HG03354 (cell line): ENCODE results near the gene ZNF860.
A peak's percentile ranks its signal among the peaks of the same experiment; 100 is the strongest.

ENCODE experiments used
- ATAC-seq: cut with Tn5 transposase; IDR thresholded peaks from one replicate; pipeline ENCODE4 v1.9.1; 2021; ENCODE audit warnings: mild to moderate bottlenecking; ENCODE audit not compliant: unreplicated experiment, poor library complexity, severe bottlenecking

Gene ZNF860

DNA sequence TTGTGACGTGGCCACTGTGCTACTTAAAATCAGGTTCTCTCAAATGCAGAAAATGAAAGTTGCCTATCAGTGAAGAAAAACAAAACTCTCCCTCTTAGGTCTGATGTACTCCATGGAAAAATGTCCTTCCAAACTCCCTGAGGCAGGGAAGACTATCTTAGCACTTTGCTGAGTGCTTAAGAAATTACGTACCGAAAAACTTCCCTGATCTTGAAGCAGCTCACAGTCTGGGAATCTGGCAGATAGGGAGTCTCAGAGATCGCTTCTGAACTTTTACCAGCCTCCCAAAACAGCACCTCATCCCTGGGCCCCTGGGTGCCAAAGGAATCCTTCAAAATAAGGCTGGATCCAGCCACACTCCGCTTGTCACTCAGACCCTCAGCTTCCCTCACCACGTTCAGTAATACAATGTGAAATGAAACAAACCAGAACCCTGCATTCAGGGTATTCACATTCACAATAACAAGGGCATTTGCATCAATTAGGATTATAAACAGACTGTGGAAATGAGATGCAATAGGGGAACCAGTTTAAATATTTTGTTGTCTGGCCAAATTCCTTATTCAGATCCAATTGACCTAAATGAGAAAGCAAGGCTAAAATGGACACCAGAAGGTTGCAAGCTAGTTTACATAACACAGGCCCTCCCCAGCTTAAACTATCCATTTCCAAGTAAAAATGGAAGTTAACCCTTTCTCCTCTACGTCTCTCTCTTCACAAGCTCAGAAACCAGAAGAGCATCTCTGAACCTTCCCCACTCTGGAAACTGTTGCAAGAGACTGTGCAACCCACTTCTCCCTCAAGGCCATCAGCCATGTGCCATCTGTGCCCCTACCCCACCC lies 21.4 kb upstream of the ZNF860 start:
- ATAC-seq: peak; percentile 36

DNA sequence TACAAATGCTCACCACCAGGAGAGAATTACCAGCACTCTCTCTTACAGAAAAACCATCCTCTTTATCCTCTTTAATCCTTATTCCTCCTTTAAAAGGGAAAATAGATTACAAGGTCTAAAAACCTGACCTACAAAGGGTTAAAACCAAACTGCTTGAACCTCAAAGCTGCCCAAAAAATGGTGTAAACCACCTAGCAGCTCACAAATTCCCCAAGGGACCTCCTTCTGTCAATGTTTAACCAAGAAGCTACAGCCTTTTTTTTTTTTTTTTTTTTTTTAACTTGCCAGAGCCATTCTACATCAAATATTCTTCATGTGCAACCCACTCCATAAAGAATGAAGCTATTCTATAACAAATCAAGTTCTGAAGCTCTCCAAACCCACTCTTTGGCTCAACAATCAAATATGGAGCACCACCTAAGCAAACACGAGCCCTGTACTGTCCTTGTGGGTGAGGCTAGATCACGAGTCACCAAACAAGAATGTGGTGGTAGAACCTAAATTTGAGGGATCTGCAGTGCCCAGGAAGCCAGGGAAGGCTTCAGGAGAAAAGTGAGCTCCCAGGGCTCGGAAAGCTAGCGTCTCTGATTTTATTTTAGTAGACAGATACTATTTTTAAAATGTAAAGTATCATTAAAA lies 20.6 kb upstream of the ZNF860 start:
- peak; percentile 78 for ATAC-seq

DNA sequence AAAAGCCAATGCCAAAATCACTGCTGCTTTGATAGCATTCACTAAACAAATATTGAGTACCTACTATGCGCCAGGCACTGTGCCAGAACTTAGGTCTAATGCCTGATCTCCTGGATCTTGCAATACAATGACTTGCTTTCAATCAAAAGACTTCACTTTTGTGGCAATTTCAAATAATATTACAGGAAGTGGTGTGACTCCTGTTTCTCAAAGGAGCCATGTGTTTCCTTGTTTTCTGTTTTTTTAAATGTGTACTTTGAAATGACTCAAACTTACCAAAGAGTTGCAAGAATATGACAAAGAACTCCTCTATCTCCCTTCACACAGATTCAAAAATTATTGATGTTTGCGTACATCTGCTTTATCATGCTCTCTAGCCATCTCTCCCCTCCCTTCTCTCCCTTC lies 18.7 kb upstream of the ZNF860 start:
- no peak for ATAC-seq

DNA sequence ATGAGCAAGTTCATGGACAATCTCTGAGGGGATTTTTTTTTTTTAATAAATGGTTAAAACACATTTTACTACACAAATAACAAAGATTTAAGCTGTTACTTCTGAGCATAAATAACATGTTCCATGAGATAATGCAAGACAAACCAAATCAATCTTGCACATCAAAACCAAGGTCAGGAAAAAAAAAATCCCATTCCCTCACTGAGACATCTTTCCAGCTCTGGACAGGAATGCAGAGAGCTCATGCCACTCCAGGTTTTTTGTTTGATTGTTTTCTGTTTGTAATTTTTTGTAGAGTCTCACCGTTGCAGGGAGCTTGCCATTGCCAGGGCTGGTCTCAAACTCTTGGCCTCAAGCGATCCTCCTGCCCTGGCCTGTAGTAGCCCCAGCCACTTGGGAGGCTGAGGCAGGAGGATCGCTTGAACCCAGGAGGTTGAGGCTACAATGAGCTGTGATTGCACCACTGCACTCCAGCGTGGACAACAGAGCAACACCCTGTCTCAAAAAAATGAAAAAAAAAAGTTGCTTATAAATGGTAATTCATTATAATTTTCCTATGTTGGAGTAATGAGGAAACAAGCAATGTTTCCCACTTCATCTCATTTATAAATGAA lies 14.5 kb upstream of the ZNF860 start:
- ATAC-seq: no peak

DNA sequence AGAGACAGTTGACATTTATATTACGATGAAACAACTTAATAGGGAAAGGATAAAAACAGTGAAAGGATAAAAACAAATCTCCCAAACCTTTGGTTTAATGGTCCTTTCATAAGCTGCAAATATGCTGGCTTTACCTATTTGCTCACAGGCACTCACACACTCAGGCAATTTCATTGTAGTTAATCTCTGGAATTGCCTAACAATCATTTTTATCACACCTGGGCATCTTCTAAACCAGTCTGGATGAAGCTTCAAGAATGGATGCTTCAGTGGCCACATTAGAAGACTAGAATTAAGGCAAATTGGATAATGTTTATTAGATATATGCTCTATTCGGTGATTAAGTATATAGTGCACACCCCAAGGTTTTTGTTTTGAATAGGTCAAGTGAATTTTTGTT lies 14.0 kb upstream of the ZNF860 start:
- no peak for ATAC-seq

DNA sequence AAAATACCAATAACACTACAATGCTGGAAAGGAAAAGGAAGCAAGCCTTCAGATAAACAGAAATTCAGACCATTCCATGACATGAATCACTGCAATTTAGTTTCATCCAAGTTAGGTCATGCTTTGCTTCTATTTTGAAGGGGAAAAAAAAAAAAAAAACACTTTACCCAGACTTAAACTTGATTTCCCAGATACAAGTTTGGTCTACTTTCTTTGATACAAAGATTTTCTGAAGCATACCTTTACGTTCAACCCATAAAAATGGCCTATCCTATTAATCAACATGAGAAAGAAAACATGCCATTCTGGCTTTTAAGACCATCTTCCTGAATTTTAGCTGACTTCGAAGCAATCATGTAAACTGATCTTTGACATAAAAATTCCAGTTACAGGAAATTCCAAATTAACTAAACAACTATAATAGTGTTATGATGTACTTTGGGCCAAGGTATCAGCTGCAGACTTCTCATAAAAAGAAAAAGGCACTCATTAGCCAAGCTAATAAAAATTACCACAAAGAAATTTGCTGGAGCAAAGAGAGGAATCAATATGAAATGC lies 13.1 kb upstream of the ZNF860 start:
- no peak for ATAC-seq

DNA sequence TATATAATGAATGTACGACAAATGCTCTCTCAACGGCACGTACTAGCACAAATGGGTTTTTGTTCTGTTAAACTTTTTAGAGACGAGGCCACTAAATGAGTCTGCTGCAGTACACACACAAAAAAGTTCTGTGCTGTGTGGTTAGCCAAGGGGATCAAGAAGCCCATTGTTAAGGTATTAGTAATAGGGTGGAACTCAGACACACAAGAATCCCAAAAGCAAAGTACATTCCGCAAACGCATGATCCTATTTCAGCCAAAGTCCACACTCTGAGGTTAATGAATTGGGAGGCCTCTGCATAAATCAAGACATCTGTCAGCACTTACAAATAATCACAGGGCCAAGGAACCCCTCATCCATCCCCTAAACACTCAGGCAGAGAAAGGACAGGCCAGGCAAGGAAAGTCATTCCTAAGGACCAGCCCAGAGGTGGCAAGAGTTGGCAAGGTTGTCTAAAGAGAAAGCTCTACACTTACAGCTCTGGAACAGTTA lies 12.6 kb upstream of the ZNF860 start:
- ATAC-seq: no peak

DNA sequence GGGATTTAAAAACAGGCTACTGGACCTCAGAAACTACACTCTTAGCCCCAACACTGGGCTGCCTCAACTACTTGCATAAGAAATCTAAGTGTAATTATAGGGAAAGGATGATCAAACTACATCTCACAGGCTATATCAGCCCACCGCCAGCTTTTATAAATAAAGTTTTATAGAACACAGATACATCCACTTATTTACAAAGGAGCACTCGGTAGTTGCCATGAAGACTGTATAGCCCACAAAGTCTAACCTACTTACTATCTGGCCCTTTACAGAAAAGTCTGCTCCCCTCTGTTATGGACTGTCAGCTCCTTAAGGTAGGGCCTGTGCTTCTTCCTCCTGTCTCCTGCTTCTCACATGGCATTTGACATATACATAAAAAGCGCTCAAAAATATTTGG lies 9.9 kb upstream of the ZNF860 start:
- ATAC-seq: no peak

DNA sequence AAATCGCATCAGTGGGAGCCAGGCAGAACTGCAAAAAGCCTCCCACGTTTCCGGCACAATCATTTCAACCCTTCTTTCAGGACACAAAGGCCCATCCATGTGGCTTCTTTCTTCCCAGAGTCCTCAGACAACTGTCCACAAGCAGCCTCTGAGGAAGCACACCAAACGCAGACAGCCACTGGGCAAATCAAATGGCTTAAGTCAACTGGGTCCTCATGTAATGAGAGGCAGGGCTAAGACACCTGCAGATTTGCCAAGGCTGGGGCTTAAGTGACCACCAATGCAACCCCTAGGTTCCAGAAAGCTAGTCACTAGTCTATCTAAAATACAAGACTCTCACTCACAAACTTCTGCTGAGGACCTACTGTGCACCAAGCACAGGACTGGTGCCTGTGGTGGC lies 8.5 kb upstream of the ZNF860 start:
- no peak for ATAC-seq

DNA sequence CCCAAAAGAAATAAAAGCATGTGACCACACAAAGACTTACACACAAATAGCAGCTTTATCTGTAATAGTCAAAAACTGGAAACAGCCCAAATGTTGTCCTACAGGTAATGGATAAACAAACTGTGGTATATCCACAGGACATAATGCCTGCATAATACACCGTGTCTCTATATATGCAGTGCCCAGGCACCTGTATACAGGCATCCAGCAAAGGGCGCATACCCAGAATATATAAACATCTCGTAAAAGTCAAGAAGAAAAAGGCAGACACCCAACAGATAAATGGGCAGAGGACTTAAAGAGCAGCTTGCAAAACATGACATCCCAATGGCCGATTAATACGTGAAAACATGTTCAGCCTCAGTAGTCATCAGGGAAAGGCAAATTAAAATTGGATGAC lies 7.7 kb upstream of the ZNF860 start:
- no peak for ATAC-seq

DNA sequence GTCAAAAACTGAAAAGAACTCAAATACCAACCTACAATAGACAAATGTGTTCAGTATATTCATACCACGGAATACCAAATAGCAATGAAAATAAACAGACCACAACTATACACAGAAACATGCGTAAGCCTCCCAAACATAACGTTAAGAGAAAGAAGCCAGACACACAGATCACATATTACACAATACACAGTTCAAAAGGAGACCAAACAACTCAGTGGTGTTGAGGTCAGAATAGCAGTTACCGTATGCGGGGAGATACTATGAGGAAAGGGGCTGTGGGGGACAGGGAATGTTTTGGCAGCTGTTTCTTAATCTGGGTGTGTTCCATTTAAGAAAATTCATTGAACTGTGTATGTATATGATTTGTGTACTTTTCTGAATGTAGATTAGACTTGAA lies 7.1 kb upstream of the ZNF860 start:
- no peak for ATAC-seq

DNA sequence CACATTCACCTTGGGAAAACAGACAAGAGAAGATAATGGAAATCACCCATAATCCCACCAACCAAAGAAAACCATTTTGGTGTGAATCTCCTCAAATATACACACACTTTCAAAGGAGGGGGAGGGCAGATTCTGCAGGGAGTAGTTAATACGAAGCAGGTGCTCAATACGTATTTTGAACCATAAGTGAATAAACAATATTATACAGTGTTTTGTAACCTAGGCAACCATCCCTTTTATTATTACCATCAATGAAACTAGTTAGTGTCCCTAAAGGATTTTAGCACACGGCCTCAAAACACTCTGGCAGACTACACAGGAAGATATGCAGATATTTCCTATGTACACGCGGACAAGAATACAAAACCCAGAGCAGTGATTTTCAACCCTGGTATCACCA lies 6.6 kb upstream of the ZNF860 start:
- no peak for ATAC-seq

DNA sequence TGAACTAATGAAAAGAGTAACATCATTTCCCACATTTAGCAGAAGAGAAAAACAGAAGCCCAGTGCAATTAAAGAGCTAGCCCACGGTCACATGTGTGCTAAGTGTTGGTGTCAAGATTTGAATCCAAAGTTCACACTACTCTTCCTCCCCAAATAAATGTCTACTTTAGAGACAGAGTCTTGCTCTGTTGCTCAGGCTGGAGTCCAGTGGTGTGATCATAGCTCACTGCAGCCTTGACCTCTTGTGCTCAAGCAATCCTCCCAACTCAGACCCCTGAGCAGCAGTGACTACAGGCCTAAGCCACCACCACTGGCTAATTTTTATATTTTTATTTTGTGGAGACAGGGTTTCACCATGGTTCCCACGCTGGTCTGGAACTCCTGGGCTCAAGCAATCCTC lies 5.2 kb upstream of the ZNF860 start:
- no peak for ATAC-seq

DNA sequence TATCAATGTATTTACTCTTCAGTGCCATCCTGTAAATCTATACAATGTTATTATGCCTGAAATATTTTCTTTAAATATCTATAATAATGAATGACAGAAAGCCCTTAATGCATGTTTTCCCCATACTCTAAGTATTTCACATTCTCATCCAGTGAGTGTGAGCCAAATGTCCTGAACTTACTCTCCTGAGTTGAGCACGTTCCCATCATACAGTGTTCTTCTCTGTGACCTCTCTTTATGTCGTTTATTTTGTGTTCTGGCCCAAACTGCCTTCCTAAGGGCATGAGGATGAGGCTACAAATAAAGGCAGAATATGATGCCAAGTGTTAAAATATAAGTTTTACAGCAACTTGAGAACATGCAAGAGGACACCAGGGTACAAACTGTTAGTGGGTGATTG lies 3.8 kb upstream of the ZNF860 start:
- no peak for ATAC-seq

DNA sequence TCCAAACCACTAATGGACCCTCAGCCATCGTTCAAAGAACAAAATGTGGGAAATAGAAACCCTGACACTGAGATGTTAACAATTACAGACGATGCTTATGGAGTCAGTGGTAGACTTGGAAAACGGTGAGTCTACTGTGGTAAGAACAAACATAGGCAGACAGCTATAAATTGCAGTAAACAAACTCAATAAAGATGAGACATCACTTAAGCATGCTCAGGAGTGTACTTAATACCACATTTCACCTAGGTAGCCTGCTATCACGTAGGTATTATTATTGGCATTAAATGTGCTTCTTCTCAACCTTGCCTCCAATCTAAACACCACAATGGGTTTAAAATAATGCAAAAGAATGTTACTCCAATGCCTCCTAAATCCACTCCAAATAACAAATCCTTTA lies 3.0 kb upstream of the ZNF860 start:
- no peak for ATAC-seq

DNA sequence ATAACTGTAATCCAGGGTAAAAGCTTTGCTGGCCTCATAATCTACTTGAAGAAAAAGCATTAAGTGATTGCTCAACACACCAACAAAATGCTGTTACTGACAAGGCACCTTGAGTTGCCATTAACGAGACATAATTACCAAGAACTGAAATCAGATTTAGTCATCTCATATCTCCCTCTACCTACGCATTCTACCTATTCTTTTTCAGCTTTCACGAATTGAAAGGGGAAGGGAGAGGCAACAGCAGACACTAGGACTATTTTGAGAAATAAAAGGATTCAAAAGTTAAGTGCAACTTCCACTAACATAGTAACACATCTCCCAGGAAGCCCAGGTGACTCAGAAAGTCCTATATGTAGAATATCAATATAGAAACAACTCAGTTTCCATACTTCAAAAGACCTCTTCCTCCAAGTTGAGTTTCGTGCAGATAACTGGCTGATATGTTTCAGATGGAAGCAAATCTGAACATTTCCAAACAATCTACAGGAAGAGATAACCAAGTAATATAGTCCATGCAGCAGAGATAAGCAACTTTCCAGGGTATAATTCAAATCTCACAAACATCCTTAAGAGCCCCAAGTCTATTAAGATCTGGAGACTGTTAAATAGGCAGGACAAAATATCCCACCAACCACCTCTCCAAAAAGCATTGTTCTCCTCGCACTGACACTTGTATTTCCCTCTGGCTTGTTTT lies 2.4 kb upstream of the ZNF860 start:
- ATAC-seq: no peak

DNA sequence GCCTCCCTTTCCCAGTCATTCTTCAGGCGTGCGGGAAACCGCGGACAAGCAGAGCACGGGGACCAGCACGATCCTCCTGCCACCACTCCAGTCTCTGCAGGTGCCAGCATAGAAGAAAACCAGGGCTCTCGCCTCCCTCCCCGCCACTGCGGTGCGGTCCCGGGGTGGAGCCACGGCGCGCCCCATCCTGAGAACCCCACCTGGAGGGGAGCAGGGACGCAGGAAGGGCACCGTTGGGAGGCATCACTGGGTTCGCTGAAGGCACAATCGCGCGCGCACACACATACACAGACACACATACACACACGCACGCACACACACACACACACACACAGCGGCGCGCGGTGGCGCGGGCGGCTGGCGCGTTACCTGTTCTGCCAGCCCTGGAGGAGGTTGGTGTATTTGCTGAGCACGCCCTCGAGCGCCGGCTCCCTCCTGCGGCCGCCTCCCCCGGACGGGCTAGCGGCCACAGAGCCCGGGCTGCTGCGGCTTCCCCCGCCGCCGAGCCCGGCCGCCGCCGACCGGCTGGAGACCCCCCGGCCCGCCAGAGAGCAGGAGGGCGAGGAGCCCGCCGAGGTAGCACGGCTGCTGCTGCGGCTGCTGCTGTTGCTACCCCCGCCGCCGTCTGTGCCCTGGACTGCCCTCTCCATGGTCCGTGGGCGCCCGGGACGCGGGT lies 882 bp upstream of the ZNF860 start:
- ATAC-seq: peak; percentile 72

DNA sequence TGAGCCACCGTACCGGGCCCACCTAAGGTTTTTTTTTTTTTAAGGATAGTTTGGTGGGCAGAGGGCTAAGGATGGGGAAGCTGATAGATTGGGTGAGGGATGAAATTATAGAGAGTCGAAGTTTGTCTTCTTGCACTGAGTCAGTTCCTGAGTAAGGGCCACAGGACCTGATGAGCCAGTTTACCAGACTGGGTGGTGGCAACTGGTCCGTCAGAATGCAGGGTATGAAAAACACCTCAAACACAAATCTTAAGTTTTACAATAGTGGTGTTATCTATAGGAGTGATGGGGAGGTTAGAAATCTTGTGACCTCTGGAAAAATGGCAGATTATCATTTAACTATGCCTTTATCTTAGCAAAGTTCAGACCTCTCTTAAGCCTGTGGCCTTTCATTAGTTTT lies 2.8 kb downstream of the ZNF860 start:
- ATAC-seq: no peak

DNA sequence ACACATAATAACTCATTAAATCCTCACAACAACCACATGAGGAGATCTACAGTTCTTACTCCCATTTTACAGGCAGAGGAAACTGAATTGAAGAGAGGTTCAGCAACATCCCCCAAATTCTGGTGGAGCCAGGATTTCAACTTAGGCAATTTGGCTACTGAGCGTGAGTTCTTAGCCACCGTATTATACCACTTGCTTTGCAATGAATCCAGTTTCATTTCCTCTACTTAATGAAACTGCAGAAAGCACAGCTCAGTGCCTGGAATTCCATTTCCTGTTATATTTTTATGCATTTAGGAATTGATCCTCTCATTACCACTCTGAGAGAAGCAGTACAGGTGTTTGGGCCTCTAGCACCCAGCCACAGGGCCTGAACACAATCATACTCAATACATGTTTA lies 4.3 kb downstream of the ZNF860 start:
- no peak for ATAC-seq

DNA sequence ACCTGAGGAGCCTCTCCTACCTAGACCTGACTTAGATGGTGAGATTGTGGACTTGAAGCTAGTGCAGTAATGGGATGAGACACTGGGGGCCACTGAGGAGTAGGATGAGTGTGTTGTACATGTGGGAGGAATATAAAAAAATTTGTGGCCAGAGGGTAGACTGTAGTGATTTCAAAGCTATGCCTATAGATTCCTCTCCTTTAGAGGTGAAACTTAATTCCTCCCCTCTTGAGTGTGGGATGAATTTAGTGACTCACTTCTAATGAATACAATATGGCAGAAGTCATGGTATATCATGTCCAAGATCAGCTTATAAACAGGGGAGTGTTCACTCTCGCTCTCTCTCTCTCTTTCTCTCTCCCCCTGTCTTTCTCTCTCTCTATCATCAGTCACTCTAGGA lies 6.7 kb downstream of the ZNF860 start:
- ATAC-seq: no peak
